ENCODE results near the gene STYXL2.

STYXL2 gene

DNA sequence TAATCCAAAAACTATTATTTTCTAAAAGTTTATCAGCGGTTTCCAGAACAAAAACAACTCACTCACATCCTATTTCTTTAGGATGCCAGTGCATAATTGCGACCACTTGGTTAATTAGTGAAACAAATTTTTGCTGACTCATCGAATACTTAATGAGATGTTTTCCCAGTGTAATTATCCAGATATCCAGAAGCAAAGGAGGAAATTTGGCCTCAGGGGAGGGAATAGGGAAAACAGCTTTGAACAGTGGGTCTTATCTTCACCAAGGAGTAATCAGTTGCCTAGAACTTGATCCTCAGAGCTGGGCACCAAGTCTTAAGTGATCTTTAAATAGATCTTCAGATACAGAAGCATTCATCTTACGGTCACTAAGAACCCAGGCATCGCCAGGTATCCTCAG lies 24.3 kb downstream of the STYXL2 start:
- DNase-seq (ENCODE audit: low read depth), result no peak
- no peak overlapping the region for H3K4me3 ChIP-seq (ENCODE audit: low read depth, low read length)
- TF ChIP-seq, protein P1, sequence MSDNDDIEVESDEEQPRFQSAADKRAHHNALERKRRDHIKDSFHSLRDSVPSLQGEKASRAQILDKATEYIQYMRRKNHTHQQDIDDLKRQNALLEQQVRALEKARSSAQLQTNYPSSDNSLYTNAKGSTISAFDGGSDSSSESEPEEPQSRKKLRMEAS (IDR thresholded peaks at IDR 0.05; ENCODE audit: low read depth, low read length), result no peak
- TF ChIP-seq POLR2A (IDR thresholded peaks at IDR 0.05; ENCODE audit: extremely low read depth, insufficient read length) (no peak), MYC (IDR thresholded peaks at IDR 0.05; ENCODE audit: low read depth, low read length) (no peak)
- TF ChIP-seq, protein P2, sequence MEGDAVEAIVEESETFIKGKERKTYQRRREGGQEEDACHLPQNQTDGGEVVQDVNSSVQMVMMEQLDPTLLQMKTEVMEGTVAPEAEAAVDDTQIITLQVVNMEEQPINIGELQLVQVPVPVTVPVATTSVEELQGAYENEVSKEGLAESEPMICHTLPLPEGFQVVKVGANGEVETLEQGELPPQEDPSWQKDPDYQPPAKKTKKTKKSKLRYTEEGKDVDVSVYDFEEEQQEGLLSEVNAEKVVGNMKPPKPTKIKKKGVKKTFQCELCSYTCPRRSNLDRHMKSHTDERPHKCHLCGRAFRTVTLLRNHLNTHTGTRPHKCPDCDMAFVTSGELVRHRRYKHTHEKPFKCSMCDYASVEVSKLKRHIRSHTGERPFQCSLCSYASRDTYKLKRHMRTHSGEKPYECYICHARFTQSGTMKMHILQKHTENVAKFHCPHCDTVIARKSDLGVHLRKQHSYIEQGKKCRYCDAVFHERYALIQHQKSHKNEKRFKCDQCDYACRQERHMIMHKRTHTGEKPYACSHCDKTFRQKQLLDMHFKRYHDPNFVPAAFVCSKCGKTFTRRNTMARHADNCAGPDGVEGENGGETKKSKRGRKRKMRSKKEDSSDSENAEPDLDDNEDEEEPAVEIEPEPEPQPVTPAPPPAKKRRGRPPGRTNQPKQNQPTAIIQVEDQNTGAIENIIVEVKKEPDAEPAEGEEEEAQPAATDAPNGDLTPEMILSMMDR (IDR thresholded peaks at IDR 0.05; ENCODE audit: low read depth, low read length), result no peak

DNA sequence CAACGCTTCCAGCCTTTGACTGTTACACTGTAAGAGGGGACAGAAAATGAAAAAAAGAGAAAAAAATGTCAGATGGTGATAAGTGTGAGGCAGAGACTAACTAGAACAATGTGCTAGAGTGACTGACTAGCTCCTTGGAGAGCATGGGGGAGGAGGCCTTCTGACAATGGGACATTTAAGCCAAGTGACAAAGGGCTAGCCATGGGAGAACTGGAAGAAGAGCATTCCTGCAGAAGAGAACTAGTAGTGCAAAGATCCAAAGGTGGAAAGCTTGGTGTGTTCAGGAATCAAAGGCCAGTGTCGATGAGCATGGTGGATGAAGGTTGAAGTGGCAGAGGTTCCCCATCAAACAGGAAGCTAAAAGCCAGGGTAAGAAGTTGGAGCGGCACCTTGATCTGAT lies 25.8 kb downstream of the STYXL2 start:
- no peak for DNase-seq (ENCODE audit: low read depth)
- TF ChIP-seq, protein P2 (IDR thresholded peaks at IDR 0.05; ENCODE audit: low read depth, low read length), result no peak
- TF ChIP-seq POLR2A (IDR thresholded peaks at IDR 0.05; ENCODE audit: extremely low read depth, insufficient read length), result no peak
- TF ChIP-seq MYC (IDR thresholded peaks at IDR 0.05; ENCODE audit: low read depth, low read length), result no peak
- TF ChIP-seq, protein P1 (IDR thresholded peaks at IDR 0.05; ENCODE audit: low read depth, low read length), result no peak
- no peak overlapping the region for H3K4me3 ChIP-seq (ENCODE audit: low read depth, low read length)

DNA sequence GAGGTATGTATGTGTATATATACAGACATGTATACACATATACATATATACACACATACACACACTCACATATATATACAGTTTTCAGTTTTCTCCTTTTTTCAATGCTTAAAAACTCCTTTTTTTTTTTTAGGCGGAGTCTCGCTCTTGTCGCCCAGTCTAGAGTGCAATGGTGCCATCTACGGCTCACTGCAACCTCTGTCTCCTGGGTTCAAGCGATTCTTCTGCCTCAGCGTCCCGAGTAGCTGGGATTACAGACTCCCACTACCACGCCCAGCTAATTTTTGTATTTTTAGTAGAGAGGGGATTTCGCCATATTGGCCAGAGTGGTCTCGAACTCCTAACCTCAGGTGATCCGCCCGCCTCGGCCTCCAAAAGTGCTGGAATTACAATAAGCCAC lies 27.0 kb downstream of the STYXL2 start:
- H3K4me3 ChIP-seq (ENCODE audit: low read depth, low read length), result no peak overlapping the region
- DNase-seq (ENCODE audit: low read depth), result no peak
- TF ChIP-seq, protein P1 (IDR thresholded peaks at IDR 0.05; ENCODE audit: low read depth, low read length), result no peak
- TF ChIP-seq POLR2A (IDR thresholded peaks at IDR 0.05; ENCODE audit: extremely low read depth, insufficient read length), result no peak
- no peak for TF ChIP-seq MYC (IDR thresholded peaks at IDR 0.05; ENCODE audit: low read depth, low read length)
- TF ChIP-seq, protein P2 (IDR thresholded peaks at IDR 0.05; ENCODE audit: low read depth, low read length), result no peak

DNA sequence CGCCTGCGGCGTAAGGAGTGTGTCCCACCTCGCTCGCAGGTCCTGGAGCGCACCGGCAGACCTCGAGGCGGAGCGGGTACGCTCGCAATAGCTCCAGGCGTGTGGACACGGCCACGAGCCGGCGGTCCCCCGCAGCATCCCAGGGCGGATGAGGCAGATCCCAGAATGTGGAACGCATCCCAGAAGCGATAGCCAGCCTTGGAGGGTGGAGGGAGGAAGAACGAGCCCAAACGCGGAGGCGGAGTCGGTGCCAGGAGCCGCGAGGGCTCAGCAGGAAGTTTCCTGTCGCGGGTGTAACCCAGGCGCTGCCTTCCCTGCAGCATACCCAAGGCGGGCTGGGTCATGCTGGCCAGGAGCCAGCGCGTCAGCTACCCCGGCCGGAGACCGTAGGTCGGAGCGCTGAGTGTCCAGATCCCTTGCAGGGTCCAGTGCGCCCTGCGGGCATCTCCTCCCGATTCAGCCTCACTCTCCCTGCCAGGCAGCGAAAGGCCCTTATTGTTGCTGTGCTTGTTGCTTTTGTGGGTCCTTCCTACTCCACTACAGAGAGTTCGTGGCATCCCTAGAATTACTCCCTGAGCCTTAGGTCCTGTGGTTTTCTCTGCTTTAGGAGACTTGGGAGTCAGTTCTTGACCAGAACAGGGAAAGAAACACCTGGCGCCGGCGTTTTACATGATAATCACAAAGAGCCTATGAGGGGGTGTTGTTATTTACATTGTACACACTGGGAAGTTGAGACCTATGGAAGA lies 27.7 kb downstream of the STYXL2 start:
- TF ChIP-seq, protein P1 (IDR thresholded peaks at IDR 0.05; ENCODE audit: low read depth, low read length), result no peak
- TF ChIP-seq POLR2A (IDR thresholded peaks at IDR 0.05; ENCODE audit: extremely low read depth, insufficient read length) (no peak), MYC (IDR thresholded peaks at IDR 0.05; ENCODE audit: low read depth, low read length) (no peak)
- no peak overlapping the region for H3K4me3 ChIP-seq (ENCODE audit: low read depth, low read length)
- DNase-seq (ENCODE audit: low read depth), result no peak

DNA sequence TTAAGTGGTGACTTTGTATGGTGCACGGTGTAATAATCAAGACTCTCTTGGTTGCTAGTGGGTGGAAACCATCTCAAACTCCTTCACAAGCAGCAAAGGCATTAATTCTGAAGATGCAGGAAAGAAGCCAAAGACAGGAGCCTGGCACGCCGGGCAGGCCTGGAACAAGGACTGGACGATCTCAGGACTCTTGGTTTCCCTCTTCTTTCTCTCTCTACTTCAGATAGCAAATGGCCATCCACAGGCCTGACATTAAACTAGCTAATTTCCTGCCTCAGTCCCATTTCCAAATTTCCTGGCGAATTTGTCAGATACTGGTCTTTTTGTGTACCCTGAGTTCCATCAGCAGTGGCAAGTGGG lies 28.2 kb downstream of the STYXL2 start:
- H3K4me3 ChIP-seq (ENCODE audit: low read depth, low read length), result no peak overlapping the region
- TF ChIP-seq, protein P2 (IDR thresholded peaks at IDR 0.05; ENCODE audit: low read depth, low read length), result no peak
- no peak for TF ChIP-seq MYC (IDR thresholded peaks at IDR 0.05; ENCODE audit: low read depth, low read length)
- no peak for TF ChIP-seq POLR2A (IDR thresholded peaks at IDR 0.05; ENCODE audit: extremely low read depth, insufficient read length)
- TF ChIP-seq, protein P1 (IDR thresholded peaks at IDR 0.05; ENCODE audit: low read depth, low read length), result no peak
- no peak for DNase-seq (ENCODE audit: low read depth)

DNA sequence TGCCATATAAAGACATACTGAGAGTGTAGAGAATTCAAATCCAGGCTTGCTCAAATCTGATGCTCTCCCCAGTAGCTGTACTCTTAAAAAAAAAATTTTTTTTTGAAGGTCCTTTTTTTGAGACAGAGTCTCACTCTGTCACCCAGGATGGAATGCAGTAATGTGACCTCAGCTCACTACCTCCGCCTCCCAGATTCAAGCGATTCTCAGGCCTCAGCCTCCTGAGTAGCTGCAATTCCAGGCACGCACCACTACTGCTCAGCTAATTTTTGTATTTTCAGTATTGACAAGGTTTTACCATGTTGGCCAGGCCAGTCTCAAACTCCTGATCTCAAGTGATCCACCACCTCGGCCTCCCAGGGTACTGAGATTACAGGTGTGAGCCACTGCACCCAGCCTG lies 28.7 kb downstream of the STYXL2 start:
- TF ChIP-seq, protein P1 (IDR thresholded peaks at IDR 0.05; ENCODE audit: low read depth, low read length), result no peak
- TF ChIP-seq POLR2A (IDR thresholded peaks at IDR 0.05; ENCODE audit: extremely low read depth, insufficient read length), result no peak
- no peak for TF ChIP-seq MYC (IDR thresholded peaks at IDR 0.05; ENCODE audit: low read depth, low read length)
- TF ChIP-seq, protein P2 (IDR thresholded peaks at IDR 0.05; ENCODE audit: low read depth, low read length), result no peak
- no peak overlapping the region for H3K4me3 ChIP-seq (ENCODE audit: low read depth, low read length)
- DNase-seq (ENCODE audit: low read depth), result no peak
